GM21737 (cell line): ENCODE results near the gene ERF.

Source experiments
- ATAC-seq: cut with Tn5 transposase; IDR thresholded peaks from one replicate; pipeline ENCODE4 v1.9.1; 2021; ENCODE audit warnings: mild to moderate bottlenecking, moderate library complexity; ENCODE audit not compliant: unreplicated experiment

Gene ERF

DNA sequence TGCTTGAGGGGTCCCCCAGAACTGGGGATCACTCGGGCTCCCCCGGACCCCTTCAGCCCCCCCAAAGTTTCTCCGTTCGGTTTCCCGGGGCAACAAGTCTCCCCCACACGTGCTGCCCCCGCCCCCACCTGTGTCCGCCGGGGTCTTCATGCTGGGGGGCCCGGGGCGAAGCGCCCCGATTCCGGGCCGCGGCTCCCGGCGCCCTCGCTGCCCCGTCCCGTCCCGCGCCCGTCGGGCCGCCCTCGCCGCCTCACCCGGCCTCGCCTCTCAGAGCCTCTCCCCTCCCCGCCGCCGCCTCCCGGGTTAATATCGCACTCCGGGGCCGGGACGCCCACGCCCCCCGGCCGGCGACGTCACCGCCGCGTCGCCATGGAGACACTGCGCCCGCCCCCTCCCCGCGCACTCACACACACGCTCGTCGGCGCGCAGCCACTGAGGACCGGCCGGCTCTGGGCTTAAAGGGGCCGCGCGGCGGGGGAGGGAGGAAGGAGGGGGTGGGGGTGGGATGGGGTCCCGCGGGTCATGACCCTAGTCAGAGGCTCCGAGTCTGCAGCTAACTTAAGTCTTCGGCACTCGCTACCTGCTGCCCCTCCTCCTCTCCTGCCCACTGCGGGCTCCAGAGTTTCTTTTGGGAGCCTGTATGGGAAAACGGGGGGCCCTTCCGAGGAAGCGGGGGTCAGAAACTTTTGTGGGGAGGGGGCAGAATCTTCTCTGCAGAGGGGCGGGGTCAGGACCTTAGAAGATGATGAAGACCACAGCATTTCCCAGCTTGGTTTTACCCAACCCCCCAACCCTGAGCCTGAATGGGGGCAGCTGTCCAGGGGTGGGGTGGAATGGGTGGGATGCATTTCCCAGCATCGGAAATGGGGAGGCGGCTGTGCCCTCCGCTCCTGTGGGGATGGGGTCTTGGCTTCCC lies at the start of gene ERF:
Gene ERF, minus strand, starts transcription at position 279 of the 916 bp plus-strand sequence. Its CDS starts 129 bp downstream, at position 150.
- ATAC-seq, result peak; percentile 58

DNA sequence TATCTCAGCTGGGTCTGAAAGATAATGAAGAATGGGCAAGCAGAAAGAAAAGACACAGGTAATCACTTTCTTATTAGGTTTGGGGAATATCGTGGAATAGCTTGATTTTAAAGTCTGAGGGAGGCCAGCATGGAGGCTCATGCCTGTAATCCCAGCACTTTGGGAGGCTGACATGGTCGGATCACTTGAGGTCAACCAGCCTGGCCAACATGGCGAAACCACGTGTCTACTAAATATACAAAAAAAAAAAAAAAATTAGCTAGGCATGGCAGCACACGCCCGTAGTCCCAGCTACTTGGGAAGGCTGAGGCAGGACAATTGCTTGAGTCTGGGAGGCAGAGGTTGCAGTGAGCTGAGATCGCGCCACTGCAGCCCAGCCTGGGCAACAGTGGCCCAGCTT lies 48.9 kb upstream of the ERF start:
- no peak for ATAC-seq

DNA sequence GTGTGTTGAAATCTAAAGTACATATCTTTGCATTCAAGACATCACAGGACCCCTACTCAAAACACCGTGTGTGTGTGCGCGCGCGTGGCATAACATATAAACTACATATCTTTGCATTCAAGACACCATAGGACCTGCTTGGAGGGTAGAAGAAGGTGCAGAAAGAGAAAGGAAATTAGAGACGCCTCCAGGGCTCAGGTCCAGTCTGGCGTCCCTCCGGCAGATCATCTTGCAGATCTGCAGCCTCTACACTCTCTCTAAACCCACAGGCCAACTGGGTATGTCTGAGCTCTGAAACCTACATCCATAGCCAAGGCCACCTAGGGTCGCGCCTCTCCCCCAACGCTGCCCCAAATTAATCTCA lies 48.2 kb upstream of the ERF start:
- no peak for ATAC-seq

DNA sequence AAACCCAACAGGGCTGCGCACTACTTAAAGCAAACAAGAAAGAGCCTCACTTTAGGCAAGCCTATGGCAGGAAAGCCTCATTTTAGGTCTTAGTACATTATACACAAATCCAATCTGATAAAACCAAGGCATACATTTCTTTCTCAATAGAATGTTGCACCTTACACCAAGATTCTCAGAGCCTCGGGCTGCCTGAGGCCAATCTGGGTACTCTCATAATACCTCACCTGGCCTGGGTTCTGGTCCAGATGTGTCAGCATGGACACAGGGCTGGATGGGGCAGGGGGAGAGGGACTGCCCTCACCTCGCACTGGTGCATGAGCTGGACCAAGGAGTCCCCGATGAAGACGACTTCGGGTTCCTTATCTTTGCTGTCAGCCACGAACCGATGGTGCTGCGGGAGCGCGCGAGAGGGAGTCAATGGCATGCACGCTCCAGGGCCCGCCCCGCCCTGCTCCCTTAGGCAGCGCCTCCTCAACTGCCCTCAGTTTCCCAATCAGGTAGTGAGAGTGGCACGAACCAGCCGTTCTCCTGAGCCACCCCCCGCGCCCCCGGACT lies 46.8 kb upstream of the ERF start, which contains the start of gene PRR19:
Gene PRR19, plus strand, starts transcription at position 487 of the 558 bp plus-strand sequence. CDS start 7,453 bp downstream, outside the sequence.
- no peak for ATAC-seq

GRCh38 chr19:42297039-42297438 lies 42.1 kb upstream of the ERF start:
- no peak for ATAC-seq

- ATAC-seq, result peak; percentile 52
Measured at GRCh38 chr19:42295831-42296525, 41.0 kb upstream of the ERF start.

DNA sequence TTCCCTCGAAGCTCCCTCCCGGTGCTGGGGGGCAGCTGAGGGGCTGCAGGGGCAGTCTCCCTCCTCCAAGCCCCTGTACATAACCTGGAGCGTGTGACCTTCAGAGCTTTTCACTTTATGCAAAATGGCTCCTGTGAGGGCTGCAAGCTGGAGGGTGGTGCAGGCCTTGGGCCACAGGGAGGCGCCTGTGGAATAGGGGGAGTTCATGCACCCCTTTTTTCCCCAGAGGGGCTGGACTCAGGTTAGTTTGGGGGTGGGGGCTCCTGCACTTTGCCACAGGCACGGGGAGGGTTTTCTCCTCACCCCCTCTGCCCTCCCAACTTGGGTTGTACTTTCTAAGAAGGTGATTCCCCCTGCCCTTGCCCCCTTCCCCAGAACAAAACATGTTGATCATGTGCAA lies 40.4 kb upstream of the ERF start:
- no peak for ATAC-seq

DNA sequence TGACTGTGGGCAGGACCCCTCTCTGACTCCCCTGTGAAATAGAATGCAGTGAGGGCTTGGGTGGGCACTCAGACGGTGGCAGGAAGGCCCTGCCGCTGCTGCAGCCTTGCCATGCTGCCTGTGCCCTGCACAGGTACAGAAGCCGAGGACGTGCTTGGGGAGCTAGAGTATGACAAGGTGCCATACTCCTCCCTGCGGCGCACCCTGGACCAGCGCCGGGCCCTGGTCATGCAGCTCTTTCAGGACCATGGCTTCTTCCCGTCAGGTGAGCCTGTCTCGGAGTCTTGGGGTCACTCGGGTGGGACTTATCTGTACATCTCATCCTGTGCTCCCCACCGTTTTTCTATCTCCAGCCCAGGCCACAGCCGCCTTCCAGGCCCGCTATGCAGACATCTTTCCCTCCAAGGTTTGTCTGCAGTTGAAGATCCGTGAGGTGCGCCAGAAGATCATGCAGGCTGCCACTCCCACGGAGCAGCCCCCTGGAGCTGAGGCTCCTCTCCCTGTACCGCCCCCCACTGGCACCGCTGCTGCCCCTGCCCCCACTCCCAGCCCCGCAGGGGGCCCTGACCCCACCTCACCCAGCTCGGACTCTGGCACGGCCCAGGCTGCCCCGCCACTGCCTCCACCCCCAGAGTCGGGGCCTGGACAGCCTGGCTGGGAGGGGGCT lies 39.7 kb upstream of the ERF start:
- no peak for ATAC-seq

GRCh38 chr19:42293948-42294347 lies 39.0 kb upstream of the ERF start:
- ATAC-seq, result no peak

GRCh38 chr19:42293540-42293939 lies 38.6 kb upstream of the ERF start:
- no peak for ATAC-seq

GRCh38 chr19:42292963-42293362 lies 38.0 kb upstream of the ERF start:
- no peak for ATAC-seq

DNA sequence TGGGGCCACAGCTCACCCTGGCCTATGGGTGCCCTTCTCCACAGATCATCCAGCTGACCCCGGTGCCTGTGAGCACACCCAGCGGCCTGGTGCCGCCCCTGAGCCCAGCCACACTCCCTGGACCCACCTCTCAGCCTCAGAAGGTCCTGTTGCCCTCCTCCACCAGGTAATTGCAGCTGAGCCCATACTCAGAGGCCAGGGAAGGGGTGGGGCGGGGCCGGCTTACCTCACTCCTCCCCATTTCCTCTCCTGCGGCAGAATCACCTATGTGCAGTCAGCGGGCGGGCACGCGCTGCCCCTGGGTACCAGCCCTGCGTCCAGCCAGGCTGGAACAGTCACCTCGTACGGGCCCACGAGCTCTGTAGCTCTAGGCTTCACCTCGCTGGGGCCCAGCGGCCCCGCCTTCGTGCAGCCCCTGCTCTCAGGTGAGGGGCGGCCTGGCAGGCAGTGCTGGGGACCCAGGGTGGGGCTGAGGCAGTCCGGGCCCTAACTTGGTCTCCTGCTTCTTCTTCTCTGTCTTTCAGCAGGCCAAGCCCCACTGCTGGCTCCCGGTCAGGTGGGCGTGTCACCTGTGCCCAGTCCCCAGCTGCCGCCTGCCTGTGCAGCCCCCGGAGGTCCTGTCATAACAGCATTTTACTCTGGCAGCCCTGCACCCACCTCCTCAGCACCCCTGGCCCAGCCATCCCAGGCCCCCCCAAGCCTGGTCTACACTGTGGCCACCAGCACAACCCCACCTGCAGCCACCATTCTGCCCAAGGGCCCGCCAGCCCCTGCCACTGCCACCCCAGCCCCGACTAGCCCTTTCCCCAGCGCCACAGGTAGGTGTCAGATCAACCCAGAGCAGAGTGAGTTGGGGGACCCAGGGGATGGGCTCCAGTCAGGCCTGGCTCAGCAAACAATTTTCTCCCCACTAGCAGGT lies 37.4 kb upstream of the ERF start:
- ATAC-seq, result no peak

GRCh38 chr19:42291435-42291810 lies 36.5 kb upstream of the ERF start:
- no peak for ATAC-seq

GRCh38 chr19:42290523-42291434 lies 35.9 kb upstream of the ERF start:
- no peak for ATAC-seq

DNA sequence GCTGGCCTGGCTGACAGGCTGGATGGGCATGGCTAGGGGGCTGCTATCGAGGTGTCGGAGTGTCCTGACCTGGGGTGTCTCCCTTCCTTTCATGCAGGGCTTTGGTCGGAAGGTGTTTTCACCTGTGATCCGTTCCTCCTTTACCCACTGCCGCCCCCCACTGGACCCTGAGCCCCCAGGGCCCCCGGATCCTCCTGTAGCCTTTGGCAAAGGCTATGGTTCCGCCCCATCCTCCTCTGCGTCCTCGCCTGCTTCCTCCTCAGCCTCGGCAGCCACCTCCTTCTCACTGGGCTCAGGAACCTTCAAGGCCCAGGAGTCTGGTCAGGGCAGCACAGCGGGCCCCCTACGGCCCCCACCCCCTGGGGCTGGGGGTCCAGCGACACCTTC lies 35.2 kb upstream of the ERF start:
- ATAC-seq, result no peak

- ATAC-seq, result no peak
Measured at GRCh38 chr19:42289556-42290041, 34.7 kb upstream of the ERF start.

- no peak for ATAC-seq
Measured at GRCh38 chr19:42288881-42289555, 34.1 kb upstream of the ERF start.

DNA sequence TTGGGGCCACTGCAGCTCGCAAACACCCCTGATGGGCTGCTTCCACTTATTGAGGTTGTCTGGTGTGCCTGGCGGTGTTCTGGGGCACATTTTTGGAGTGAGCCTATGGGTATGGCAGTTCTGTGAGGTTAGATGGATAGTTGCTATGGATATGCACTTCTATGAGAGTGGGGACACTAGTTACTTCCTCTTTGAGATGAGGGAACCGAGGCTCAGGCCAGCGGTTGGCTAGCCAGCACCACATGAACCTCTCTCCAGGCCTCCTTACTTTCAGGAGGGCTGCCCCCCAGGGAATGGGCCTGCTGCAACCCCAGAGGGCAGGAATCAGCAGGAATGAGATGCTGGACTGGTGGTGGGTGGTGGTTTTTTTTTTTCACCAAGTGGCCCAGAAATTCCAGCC lies 33.5 kb upstream of the ERF start:
- no peak for ATAC-seq

GRCh38 chr19:42287827-42288107 lies 32.8 kb upstream of the ERF start:
- no peak for ATAC-seq
